Neural progenitor cell (in vitro differentiated cells): ENCODE results near the gene MANF. TPM values are rescaled to one million over a fixed set of nuclear protein-coding genes. Genes with fewer than 3 reads are reported as not detected.

Experiments used
- DNase-seq: peaks from one replicate; pipeline ENCODE4 v3.0.0-alpha.2; 2016; ENCODE audit warnings: low spot score
- H2AFZ ChIP-seq: fragments of 200-600 bp; sonication (generic); replicated peaks from 2 replicates; pipeline ENCODE4 v1.6.1; 2016; ENCODE audit warnings: antibody characterized with exemption
- H3F3A ChIP-seq: fragments of 200-600 bp; sonication (generic); 2 replicates; pipeline ENCODE4 v1.6.1; 2016; ENCODE audit warnings: antibody characterized with exemption, low read depth
- H3K27ac ChIP-seq: fragments of 200-600 bp; sonication (generic); 2 replicates; pipeline ENCODE4 v1.5.1; 2016; ENCODE audit warnings: mild to moderate bottlenecking
- H3K27me3 ChIP-seq: fragments of 200-600 bp; sonication (generic); 2 replicates; pipeline ENCODE4 v1.6.1; 2016; ENCODE audit warnings: mild to moderate bottlenecking, moderate library complexity
- H3K36me3 ChIP-seq: fragments of 200-600 bp; sonication (generic); 2 replicates; pipeline ENCODE4 v1.5.1; 2016
- H3K4me1 ChIP-seq: fragments of 200-600 bp; sonication (generic); 2 replicates; pipeline ENCODE4 v1.6.1; 2016; ENCODE audit warnings: mixed run types
- H3K4me2 ChIP-seq: fragments of 200-600 bp; sonication (generic); 2 replicates; pipeline ENCODE4 v1.6.1; 2016
- H3K4me3 ChIP-seq: fragments of 200-600 bp; sonication (generic); 2 replicates; pipeline ENCODE4 v1.5.1; 2016
- H3K79me2 ChIP-seq: fragments of 200-600 bp; sonication (generic); 2 replicates; pipeline ENCODE4 v1.6.1; 2016; ENCODE audit warnings: low read depth
- H3K9ac ChIP-seq: fragments of 200-600 bp; sonication (generic); 2 replicates; pipeline ENCODE4 v1.6.1; 2016
- H3K9me3 ChIP-seq: fragments of 200-600 bp; sonication (generic); 2 replicates; pipeline ENCODE4 v1.5.1; 2016; ENCODE audit warnings: low read depth
- H4K20me1 ChIP-seq: fragments of 200-600 bp; sonication (generic); 2 replicates; pipeline ENCODE4 v1.6.1; 2016; ENCODE audit warnings: low read depth
- H3K27ac Mint-ChIP-seq: 3 replicates; pipeline ENCODE4 v1.8.0; 2021; ENCODE audit warnings: mixed read lengths
- H3K27me3 Mint-ChIP-seq: 2 replicates; pipeline ENCODE4 v1.8.0; 2022; ENCODE audit warnings: low read depth, mild to moderate bottlenecking, inconsistent platforms, moderate library complexity, mixed read lengths; ENCODE audit not compliant: insufficient read depth
- H3K36me3 Mint-ChIP-seq: 3 replicates; pipeline ENCODE4 v1.8.0; 2021; ENCODE audit warnings: mixed read lengths
- H3K4me1 Mint-ChIP-seq: 3 replicates; pipeline ENCODE4 v1.8.0; 2021; ENCODE audit warnings: mixed read lengths
- H3K4me3 Mint-ChIP-seq: 3 replicates; pipeline ENCODE4 v1.8.0; 2021; ENCODE audit warnings: mild to moderate bottlenecking, moderate library complexity, mixed read lengths
- H3K9me3 Mint-ChIP-seq: 3 replicates; pipeline ENCODE4 v1.8.0; 2020; ENCODE audit warnings: mixed read lengths
- CTCF ChIP-seq: fragments of 200-600 bp; sonication (generic); IDR thresholded peaks from 2 replicates; pipeline ENCODE4 v1.5.1; 2017; ENCODE audit warnings: antibody characterized with exemption, mild to moderate bottlenecking
- EZH2 ChIP-seq: fragments of 200-600 bp; sonication (generic); IDR thresholded peaks from 2 replicates; pipeline ENCODE4 v1.6.1; 2017; ENCODE audit warnings: antibody characterized with exemption, mild to moderate bottlenecking, moderate library complexity
- EZH2phosphoT487 ChIP-seq: fragments of 200-600 bp; sonication (generic); IDR thresholded peaks from 2 replicates; pipeline ENCODE4 v1.6.1; 2017; ENCODE audit warnings: antibody characterized with exemption
- total RNA-seq: library from RNA; depleted of rRNA; stranded (reverse); fragments of >200 nt; gene quantifications from 2 replicates; pipeline ENCODE4 v1.2.3, GENCODE V29; 2015; ENCODE audit warnings: low replicate concordance

The MANF gene
- total RNA-seq, 1 donor from 2014 or later: 68.9 TPM

- Mint-ChIP-seq H3K9me3 (no peaks in the 10 kb centered on the region), H3K4me3 (no peak overlapping the region), H3K4me1 (peaks cover 4% of the 10 kb centered on the region), H3K27me3 (peaks cover 2% of the 10 kb centered on the region), H3K27ac (no peak overlapping the region), H3K36me3 (peaks cover 7% of the 10 kb centered on the region)
- Histone ChIP-seq H3K9me3 (no peaks in the 10 kb centered on the region), H3K79me2 (no peaks in the 10 kb centered on the region), H3F3A (no peaks in the 10 kb centered on the region), H3K4me3 (no peak overlapping the region), H2AFZ (no peak overlapping the region), H3K9ac (no peak overlapping the region), H3K4me1 (peaks cover 4% of the 10 kb centered on the region), H3K27me3 (no peaks in the 10 kb centered on the region), H4K20me1 (no peaks in the 10 kb centered on the region), H3K4me2 (no peak overlapping the region), H3K36me3 (no peaks in the 10 kb centered on the region), H3K27ac (no peak overlapping the region)
- DNase-seq: no peak
- TF ChIP-seq EZH2 (no peak), CTCF (no peak), EZH2phosphoT487 (no peak)
These were observed 27.2 kb upstream of the MANF start for GRCh38 chr3:51357856-51358255.

GRCh38 chr3:51358981-51359380 is 26.1 kb upstream of the MANF start:
- no peak overlapping the region for H3K4me3 Mint-ChIP-seq

GRCh38 chr3:51360806-51361205 is 24.3 kb upstream of the MANF start:
- H2AFZ ChIP-seq: no peak overlapping the region

More at GRCh38 chr3:51358981-51359380, 26.1 kb upstream of the MANF start:
- Histone ChIP-seq H3K4me3 (no peak overlapping the region), H3K36me3 (no peaks in the 10 kb centered on the region), H2AFZ (no peak overlapping the region), H3K4me1 (peaks cover 4% of the 10 kb centered on the region), H3K27ac (no peak overlapping the region), H4K20me1 (no peaks in the 10 kb centered on the region), H3K4me2 (no peak overlapping the region), H3K27me3 (no peaks in the 10 kb centered on the region), H3K79me2 (no peaks in the 10 kb centered on the region), H3F3A (no peaks in the 10 kb centered on the region), H3K9me3 (no peaks in the 10 kb centered on the region), H3K9ac (no peak overlapping the region)
- peaks cover 2% of the 10 kb centered on the region for H3K27me3 Mint-ChIP-seq
- DNase-seq: no peak
- no peak for TF ChIP-seq EZH2phosphoT487
- no peak for TF ChIP-seq EZH2
- TF ChIP-seq CTCF: no peak
- H3K27ac Mint-ChIP-seq: no peak overlapping the region
- H3K4me1 Mint-ChIP-seq: peaks cover 4% of the 10 kb centered on the region
- no peaks in the 10 kb centered on the region for H3K9me3 Mint-ChIP-seq
- H3K36me3 Mint-ChIP-seq: peaks cover 11% of the 10 kb centered on the region

More at GRCh38 chr3:51360806-51361205, 24.3 kb upstream of the MANF start:
- H3K27me3 ChIP-seq: no peaks in the 10 kb centered on the region
- no peak overlapping the region for H3K4me2 ChIP-seq
- TF ChIP-seq CTCF (no peak), EZH2 (no peak), EZH2phosphoT487 (no peak)
- Mint-ChIP-seq H3K4me3 (no peak overlapping the region), H3K27me3 (peaks cover 2% of the 10 kb centered on the region), H3K27ac (no peak overlapping the region), H3K9me3 (peaks cover 3% of the 10 kb centered on the region), H3K36me3 (peaks cover 13% of the 10 kb centered on the region), H3K4me1 (peaks cover 4% of the 10 kb centered on the region)
- H4K20me1 ChIP-seq: no peaks in the 10 kb centered on the region
- no peaks in the 10 kb centered on the region for H3K36me3 ChIP-seq
- H3K79me2 ChIP-seq: no peaks in the 10 kb centered on the region
- H3K4me1 ChIP-seq: no peaks in the 10 kb centered on the region
- H3K27ac ChIP-seq: no peak overlapping the region
- H3K9me3 ChIP-seq: no peaks in the 10 kb centered on the region
- H3F3A ChIP-seq: no peaks in the 10 kb centered on the region
- DNase-seq: no peak
- no peak overlapping the region for H3K9ac ChIP-seq
- H3K4me3 ChIP-seq: no peak overlapping the region
